Trophoblast cell (in vitro differentiated cells and primary cell): ENCODE results near the gene DENND1A.

Experiments used
- DNase-seq, 2 donors: peaks; one replicate each; pipeline ENCODE4 v3.0.0-alpha.2; 2016
- H2AFZ ChIP-seq: 2 replicates; pipeline ENCODE4 v1.6.1; 2013; ENCODE audit warnings: low read length, moderate library complexity, mild to moderate bottlenecking; ENCODE audit not compliant: insufficient read depth, poor library complexity
- H2AK5ac ChIP-seq: 2 replicates; pipeline ENCODE4 v1.6.1; 2013; ENCODE audit warnings: mild to moderate bottlenecking, low read length
- H2BK120ac ChIP-seq: 2 replicates; pipeline ENCODE4 v1.6.1; 2013; ENCODE audit warnings: low read length, mild to moderate bottlenecking, moderate library complexity; ENCODE audit not compliant: insufficient read depth, poor library complexity
- H2BK12ac ChIP-seq: 2 replicates; pipeline ENCODE4 v1.6.1; 2013; ENCODE audit warnings: mild to moderate bottlenecking, low read length, moderate library complexity
- H2BK5ac ChIP-seq: 2 replicates; pipeline ENCODE4 v1.6.1; 2013; ENCODE audit warnings: low read length, low read depth, moderate library complexity, mild to moderate bottlenecking; ENCODE audit not compliant: poor library complexity
- H3K14ac ChIP-seq: 2 replicates; pipeline ENCODE4 v1.6.1; 2013; ENCODE audit warnings: mild to moderate bottlenecking, low read length
- H3K18ac ChIP-seq: 2 replicates; pipeline ENCODE4 v1.6.1; 2013; ENCODE audit warnings: mild to moderate bottlenecking, low read length
- H3K23ac ChIP-seq: 2 replicates; pipeline ENCODE4 v1.6.1; 2013; ENCODE audit warnings: low read length
- H3K27ac ChIP-seq: 2 replicates; pipeline ENCODE4 v1.5.1; 2013; ENCODE audit warnings: low read depth, mild to moderate bottlenecking, inconsistent platforms, low read length, moderate library complexity
- H3K27me3 ChIP-seq: 2 replicates; pipeline ENCODE4 v1.6.1; 2013; ENCODE audit warnings: inconsistent platforms, mild to moderate bottlenecking, low read length, moderate library complexity; ENCODE audit not compliant: insufficient read depth
- H3K36me3 ChIP-seq, 2 experiments: 1 replicate in 1 of 2; 2 replicates in 1 of 2; pipeline ENCODE4 v1.6.1; 2013; ENCODE audit warnings: low read length in 2 of 2, mild to moderate bottlenecking in 2 of 2, moderate library complexity in 1 of 2; ENCODE audit not compliant: insufficient read depth in 2 of 2, control insufficient read depth in 1 of 2
- H3K4ac ChIP-seq: 2 replicates; pipeline ENCODE4 v1.6.1; 2013; ENCODE audit warnings: low read depth, mild to moderate bottlenecking, low read length, moderate library complexity
- H3K4me1 ChIP-seq, 2 experiments: 1 replicate in 1 of 2; 2 replicates in 1 of 2; pipeline ENCODE4 v1.6.1; 2013; ENCODE audit warnings: low read length in 2 of 2, mild to moderate bottlenecking in 2 of 2, moderate library complexity in 1 of 2; ENCODE audit not compliant: insufficient read depth in 2 of 2, control insufficient read depth in 1 of 2
- H3K4me2 ChIP-seq: 2 replicates; pipeline ENCODE4 v1.6.1; 2013; ENCODE audit warnings: inconsistent platforms, mild to moderate bottlenecking, low read length, moderate library complexity
- H3K4me3 ChIP-seq: 2 replicates; pipeline ENCODE4 v1.5.1; 2013; ENCODE audit warnings: mild to moderate bottlenecking, low read depth, low read length, inconsistent platforms
- H3K79me1 ChIP-seq: one replicate; pipeline ENCODE4 v1.6.1; 2013; ENCODE audit warnings: low read length
- H3K79me2 ChIP-seq: 2 replicates; pipeline ENCODE4 v1.6.1; 2013; ENCODE audit warnings: low read length, mild to moderate bottlenecking; ENCODE audit not compliant: control insufficient read depth, insufficient read depth, poor library complexity
- H3K9ac ChIP-seq: 2 replicates; pipeline ENCODE4 v1.6.1; 2013; ENCODE audit warnings: mild to moderate bottlenecking, low read length
- H3K9me3 ChIP-seq: 2 replicates; pipeline ENCODE4 v1.6.1; 2013; ENCODE audit warnings: low read depth, mild to moderate bottlenecking, control low read depth, inconsistent platforms, low read length; ENCODE audit not compliant: insufficient read depth
- H4K12ac ChIP-seq: 2 replicates; pipeline ENCODE4 v1.6.1; 2013; ENCODE audit warnings: low read depth, mild to moderate bottlenecking, low read length, moderate library complexity
- H4K8ac ChIP-seq: 2 replicates; pipeline ENCODE4 v1.6.1; 2013; ENCODE audit warnings: low read depth, mild to moderate bottlenecking, low read length, moderate library complexity
- H4K91ac ChIP-seq: one replicate; pipeline ENCODE4 v1.6.1; 2013; ENCODE audit warnings: low read depth, mild to moderate bottlenecking, low read length, moderate library complexity
- WGBS: extraction: QIAGEN DNeasy Blood & Tissue Kit; methylation state at CpG from one replicate; pipeline ENCODE4 v1.1.7; 2013; ENCODE audit warnings: missing lambda C conversion rate; ENCODE audit not compliant: insufficient read length, insufficient coverage; ENCODE audit errors: extremely low coverage; 5-methylcytosine and 5-hydroxymethylcytosine counted together

The DENND1A gene

DNA sequence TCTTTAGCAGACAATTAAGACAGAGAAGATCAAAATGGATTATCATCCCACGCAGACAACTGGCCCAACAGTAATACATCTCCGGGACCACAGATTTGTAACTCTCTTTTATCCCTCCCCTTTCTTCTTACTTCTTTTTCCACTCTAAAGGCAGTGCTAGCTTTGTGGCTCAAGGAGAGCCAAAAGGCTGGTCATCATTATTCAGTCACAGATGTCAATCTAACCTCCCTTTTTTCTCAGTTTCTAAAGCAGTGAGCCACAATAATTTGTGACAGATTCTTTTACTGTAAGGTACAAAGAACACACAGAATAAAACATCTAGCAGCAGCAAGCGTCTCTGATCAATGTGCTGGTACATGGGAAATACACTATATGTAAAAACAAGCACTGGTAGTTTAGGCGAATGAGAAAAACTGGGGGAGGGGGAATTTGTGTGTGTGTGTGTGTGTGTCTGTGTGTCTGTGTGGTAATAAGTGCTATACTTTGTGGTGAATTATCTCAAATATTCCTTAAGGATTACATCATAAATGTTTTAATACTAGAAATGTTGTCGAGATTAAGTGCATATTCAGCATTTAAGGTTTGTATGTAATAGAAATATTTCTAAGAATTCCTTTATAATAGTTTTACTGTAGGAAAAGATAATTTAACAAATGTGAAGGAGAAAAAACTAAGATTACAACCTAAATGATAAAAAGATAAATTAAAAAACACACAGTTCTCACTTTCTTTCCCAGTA lies 140.2 kb downstream of the DENND1A start:
- Histone ChIP-seq H4K8ac (no peak overlapping the region), H3K4me2 (no peak overlapping the region), H3K9me3 (no peaks in the 10 kb centered on the region), H2BK120ac (no peak overlapping the region), H3K27me3 (no peaks in the 10 kb centered on the region), H4K12ac (no peak overlapping the region), H2AK5ac (no peak overlapping the region), H4K91ac (no peak overlapping the region), H3K14ac (no peak overlapping the region), H3K4me3 (no peak overlapping the region), H3K79me2 (no peaks in the 10 kb centered on the region), H3K27ac (no peak overlapping the region), H3K23ac (no peak overlapping the region), H3K36me3 (no peaks in the 10 kb centered on the region), H2BK12ac (no peak overlapping the region), H2BK5ac (no peak overlapping the region), H2AFZ (no peak overlapping the region), H3K79me1 (no peaks in the 10 kb centered on the region), H3K18ac (no peak overlapping the region), H3K9ac (no peak overlapping the region), H3K4ac (no peak overlapping the region), H3K4me1 (no peaks in the 10 kb centered on the region)
- DNase-seq: no peak
- no CpG with 5 or more reads among the region's 5 CpGs for WGBS

GRCh38 chr9:123787416-123787815 lies 142.5 kb downstream of the DENND1A start:
- Histone ChIP-seq H2BK5ac (no peak overlapping the region), H3K9ac (no peak overlapping the region), H3K18ac (no peak overlapping the region), H2BK12ac (no peak overlapping the region), H4K91ac (no peak overlapping the region), H3K23ac (no peak overlapping the region), H4K8ac (no peak overlapping the region), H3K4me1 (no peaks in the 10 kb centered on the region), H3K4me3 (no peak overlapping the region), H3K27ac (no peak overlapping the region), H2AFZ (no peak overlapping the region), H2BK120ac (no peak overlapping the region), H3K9me3 (no peaks in the 10 kb centered on the region), H4K12ac (no peak overlapping the region), H3K4ac (no peak overlapping the region), H3K14ac (no peak overlapping the region), H3K79me2 (no peaks in the 10 kb centered on the region), H3K27me3 (no peaks in the 10 kb centered on the region), H2AK5ac (no peak overlapping the region), H3K4me2 (no peak overlapping the region), H3K79me1 (no peaks in the 10 kb centered on the region), H3K36me3 (no peaks in the 10 kb centered on the region)
- WGBS: no CpG with 5 or more reads among the region's 1 CpG
- DNase-seq: peak in 1 of 2 donors; percentile 15

GRCh38 chr9:123784518-123784917 lies 145.4 kb downstream of the DENND1A start:
- Histone ChIP-seq H4K12ac (no peak overlapping the region), H2BK120ac (no peak overlapping the region), H3K79me2 (no peaks in the 10 kb centered on the region), H3K9me3 (no peaks in the 10 kb centered on the region), H4K8ac (no peak overlapping the region), H2AFZ (no peak overlapping the region), H2AK5ac (no peak overlapping the region), H3K4ac (no peak overlapping the region), H3K18ac (no peak overlapping the region), H3K9ac (no peak overlapping the region), H3K14ac (no peak overlapping the region), H3K79me1 (no peaks in the 10 kb centered on the region), H2BK5ac (no peak overlapping the region), H3K4me3 (no peak overlapping the region), H2BK12ac (no peak overlapping the region), H3K4me1 (no peaks in the 10 kb centered on the region), H3K23ac (no peak overlapping the region), H4K91ac (no peak overlapping the region), H3K27ac (no peak overlapping the region), H3K36me3 (no peaks in the 10 kb centered on the region), H3K4me2 (no peak overlapping the region), H3K27me3 (no peaks in the 10 kb centered on the region)
- WGBS: no CpG with 5 or more reads among the region's 1 CpG
- DNase-seq: peak in 1 of 2 donors; percentile 39

GRCh38 chr9:123778232-123778902 lies 151.6 kb downstream of the DENND1A start:
- Histone ChIP-seq H3K18ac (no peak overlapping the region), H3K27me3 (no peaks in the 10 kb centered on the region), H3K36me3 (no peaks in the 10 kb centered on the region), H4K8ac (no peak overlapping the region), H3K4me2 (no peak overlapping the region), H3K14ac (no peak overlapping the region), H2AFZ (no peak overlapping the region), H3K4me3 (no peak overlapping the region), H2AK5ac (no peak overlapping the region), H4K12ac (no peak overlapping the region), H3K9me3 (no peaks in the 10 kb centered on the region), H4K91ac (no peak overlapping the region), H2BK120ac (no peak overlapping the region), H2BK12ac (no peak overlapping the region), H3K79me2 (no peaks in the 10 kb centered on the region), H3K4ac (no peak overlapping the region), H3K4me1 (no peaks in the 10 kb centered on the region), H3K9ac (no peak overlapping the region), H3K27ac (no peak overlapping the region), H3K23ac (no peak overlapping the region), H3K79me1 (no peaks in the 10 kb centered on the region), H2BK5ac (no peak overlapping the region)
- DNase-seq: no peak
- WGBS: no CpG with 5 or more reads among the region's 8 CpGs
